Loucy (cell line): ENCODE results near the gene C2CD4C.

Source experiments
- H2AFZ ChIP-seq: fragments of 200-600 bp; sonication (generic); 2 replicates; pipeline ENCODE4 v1.6.0; 2016; ENCODE audit warnings: antibody characterized with exemption, mild to moderate bottlenecking, low read length, moderate library complexity
- H3F3A ChIP-seq: fragments of 200-600 bp; 2 replicates; pipeline ENCODE4 v1.6.0; 2016; ENCODE audit warnings: antibody characterized with exemption, low read depth, mild to moderate bottlenecking
- H3K27me3 ChIP-seq: fragments of 200-600 bp; sonication (generic); 2 replicates; pipeline ENCODE4 v1.6.1; 2014; ENCODE audit warnings: low read length, mild to moderate bottlenecking; ENCODE audit not compliant: insufficient read depth, poor library complexity, severe bottlenecking
- H3K36me3 ChIP-seq: fragments of 200-600 bp; sonication (generic); 2 replicates; pipeline ENCODE4 v1.6.1; 2016; ENCODE audit warnings: low read length; ENCODE audit not compliant: insufficient read depth
- H3K4me1 ChIP-seq: fragments of 200-600 bp; sonication (generic); 2 replicates; pipeline ENCODE4 v1.5.1; 2014; ENCODE audit warnings: low read length, mild to moderate bottlenecking; ENCODE audit not compliant: insufficient read depth, poor library complexity, severe bottlenecking
- H3K4me2 ChIP-seq: fragments of 200-600 bp; sonication (generic); 2 replicates; pipeline ENCODE4 v1.6.0; 2014; ENCODE audit warnings: antibody characterized with exemption, low read length, low read depth, mild to moderate bottlenecking; ENCODE audit not compliant: poor library complexity, severe bottlenecking
- H3K4me3 ChIP-seq: fragments of 200-600 bp; sonication (generic); 2 replicates; pipeline ENCODE4 v1.5.1; 2014; ENCODE audit warnings: low read length, mild to moderate bottlenecking, mixed read lengths; ENCODE audit not compliant: poor library complexity, severe bottlenecking
- H3K79me2 ChIP-seq: fragments of 200-600 bp; sonication (generic); 2 replicates; pipeline ENCODE4 v1.6.1; 2014; ENCODE audit warnings: low read length; ENCODE audit not compliant: insufficient read depth
- H3K9ac ChIP-seq: fragments of 200-600 bp; sonication (generic); 2 replicates; pipeline ENCODE4 v1.6.0; 2014; ENCODE audit warnings: mild to moderate bottlenecking, low read depth, low read length, moderate library complexity; ENCODE audit not compliant: poor library complexity, severe bottlenecking
- H3K9me2 ChIP-seq: fragments of 200-600 bp; sonication (generic); replicated peaks from 2 replicates; pipeline ENCODE4 v1.6.1; 2016; ENCODE audit warnings: low read depth, low read length, mixed read lengths
- H3K9me3 ChIP-seq: fragments of 200-600 bp; sonication (generic); 2 replicates; pipeline ENCODE4 v1.6.1; 2014; ENCODE audit warnings: mild to moderate bottlenecking, antibody characterized with exemption, low read length, low read depth; ENCODE audit not compliant: insufficient read depth
- H4K20me1 ChIP-seq: fragments of 200-600 bp; sonication (generic); 2 replicates; pipeline ENCODE4 v1.6.0; 2014; ENCODE audit warnings: antibody characterized with exemption, low read length, mild to moderate bottlenecking; ENCODE audit not compliant: insufficient read depth, poor library complexity, severe bottlenecking
- CTCF ChIP-seq: fragments of 200-600 bp; sonication (generic); conservative IDR thresholded peaks from 2 replicates; pipeline ENCODE4 v1.5.1; 2014; ENCODE audit warnings: mild to moderate bottlenecking, antibody characterized with exemption, low read length
- EZH2phosphoT487 ChIP-seq: fragments of 200-600 bp; IDR thresholded peaks from 2 replicates; pipeline ENCODE4 v1.6.1; 2018; ENCODE audit warnings: antibody characterized with exemption, mild to moderate bottlenecking, moderate library complexity, borderline replicate concordance

C2CD4C gene

GRCh38 chr19:422213-422916, 13.4 kb upstream of the C2CD4C start:
- Histone ChIP-seq H3F3A (no peaks in the 10 kb centered on the region), H3K4me2 (no peak overlapping the region), H3K9me2 (no peaks in the 10 kb centered on the region), H3K4me1 (no peaks in the 10 kb centered on the region), H3K27me3 (no peaks in the 10 kb centered on the region), H3K9me3 (peaks cover 18% of the 10 kb centered on the region; the same call in 1 of the 2 replicates), H2AFZ (no peak overlapping the region), H3K9ac (no peak overlapping the region), H3K79me2 (no peaks in the 10 kb centered on the region), H3K36me3 (no peaks in the 10 kb centered on the region), H4K20me1 (no peaks in the 10 kb centered on the region), H3K4me3 (no peak overlapping the region)
- no peak for TF ChIP-seq EZH2phosphoT487

DNA sequence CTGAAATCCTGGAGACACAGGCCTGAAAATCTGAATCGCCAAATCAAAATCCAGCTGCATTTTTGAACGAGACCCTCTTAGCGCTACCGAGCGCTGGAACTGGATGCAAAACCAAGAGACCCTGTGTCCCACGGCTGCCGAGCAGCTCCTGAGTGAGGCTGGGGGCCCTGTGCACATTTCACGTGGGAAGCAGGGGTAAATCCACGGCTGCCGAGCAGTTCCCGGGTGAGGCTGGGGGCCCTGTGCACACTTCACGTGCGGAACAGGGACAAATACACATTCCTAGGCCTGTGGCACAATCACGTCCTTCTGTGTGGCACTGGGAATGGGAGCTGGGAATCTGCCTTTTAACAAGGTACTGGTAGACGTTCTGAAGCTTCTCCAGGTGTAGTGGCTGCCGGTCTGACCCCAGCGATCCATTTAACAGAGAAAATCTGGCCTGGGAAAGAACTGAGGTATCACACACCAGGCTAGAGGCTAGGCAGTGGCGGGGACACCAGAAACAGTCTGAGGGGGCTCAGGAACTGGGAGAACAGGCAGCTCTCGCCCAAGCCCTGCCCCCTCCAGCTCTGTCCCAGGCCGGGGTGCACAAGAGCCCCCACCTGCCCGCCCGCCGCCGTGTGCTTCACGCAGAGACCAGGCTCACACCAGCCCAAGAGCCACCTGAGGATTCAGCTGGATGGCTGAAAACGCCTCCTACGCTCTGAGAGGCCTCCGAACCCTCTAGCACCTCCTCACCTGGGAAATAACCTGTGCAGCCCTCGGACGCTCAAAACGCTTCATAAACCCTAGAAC, 11.0 kb upstream of the C2CD4C start:
- no peak overlapping the region for H3K9ac ChIP-seq
- H3K36me3 ChIP-seq, result no peaks in the 10 kb centered on the region
- H3K4me2 ChIP-seq, result no peak overlapping the region
- no peak overlapping the region for H2AFZ ChIP-seq
- H3K4me1 ChIP-seq, result no peaks in the 10 kb centered on the region
- no peaks in the 10 kb centered on the region for H3F3A ChIP-seq
- H3K79me2 ChIP-seq, result no peaks in the 10 kb centered on the region
- peaks cover 20% of the 10 kb centered on the region; the same call in 1 of the 2 replicates for H3K9me3 ChIP-seq
- H3K27me3 ChIP-seq, result no peaks in the 10 kb centered on the region
- H3K4me3 ChIP-seq, result no peak overlapping the region
- no peaks in the 10 kb centered on the region for H3K9me2 ChIP-seq
- H4K20me1 ChIP-seq, result no peaks in the 10 kb centered on the region
- TF ChIP-seq CTCF, result no peak
- no peak for TF ChIP-seq EZH2phosphoT487

DNA sequence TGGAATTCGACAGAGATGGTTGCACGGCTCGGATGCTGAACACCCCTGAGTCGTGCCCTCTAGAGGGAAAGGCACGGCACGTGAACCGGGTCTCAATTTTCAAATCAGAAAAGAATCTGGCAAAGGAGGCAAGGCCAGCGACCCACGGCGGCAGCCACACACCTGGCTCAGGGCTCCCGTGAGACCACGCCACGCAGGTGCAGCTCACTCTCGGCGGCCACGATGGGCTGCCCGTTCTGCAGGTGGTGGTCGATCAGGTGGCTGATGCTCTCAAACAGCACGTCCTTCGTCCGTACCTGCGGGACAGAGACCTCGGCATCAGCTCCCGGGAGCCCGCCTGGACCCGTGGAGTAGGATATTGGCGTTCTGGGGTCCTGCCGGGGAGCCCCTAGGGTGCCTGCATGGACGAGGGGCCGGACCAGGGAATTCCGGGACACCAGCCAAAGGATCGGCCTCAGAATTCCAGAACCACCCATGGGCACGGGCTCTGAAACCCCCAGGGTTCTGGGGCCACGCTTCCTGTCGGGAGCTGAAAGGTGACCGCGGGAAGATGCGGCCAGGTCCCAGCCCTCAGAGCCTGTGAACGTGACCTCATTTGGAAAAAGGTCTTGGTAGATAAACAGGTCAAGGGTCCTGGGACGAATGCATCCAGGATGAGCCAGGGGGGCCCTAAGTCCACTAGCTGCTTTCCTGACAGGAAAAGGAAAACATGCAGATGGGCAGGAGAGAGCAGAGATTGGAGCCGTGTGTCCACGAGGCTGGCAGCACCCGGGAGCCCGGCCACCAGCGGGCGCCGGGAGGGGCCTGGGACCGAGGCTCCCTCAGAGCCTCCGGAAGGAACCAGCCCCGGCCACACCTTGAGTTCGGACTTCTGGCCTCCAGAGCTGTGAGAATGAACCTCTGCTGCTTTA, 10.1 kb upstream of the C2CD4C start:
- no peaks in the 10 kb centered on the region for H3K27me3 ChIP-seq
- H3K79me2 ChIP-seq, result no peaks in the 10 kb centered on the region
- no peak for TF ChIP-seq EZH2phosphoT487
- TF ChIP-seq CTCF, result no peak
- H3K4me2 ChIP-seq, result no peak overlapping the region
- peaks cover 15% of the 10 kb centered on the region; the same call in 1 of the 2 replicates for H3K9me3 ChIP-seq
- H2AFZ ChIP-seq, result no peak overlapping the region
- H3K9ac ChIP-seq, result no peak overlapping the region
- H3K4me3 ChIP-seq, result no peak overlapping the region
- no peaks in the 10 kb centered on the region for H3K4me1 ChIP-seq
- no peaks in the 10 kb centered on the region for H4K20me1 ChIP-seq
- H3F3A ChIP-seq, result no peaks in the 10 kb centered on the region
- no peaks in the 10 kb centered on the region for H3K36me3 ChIP-seq
- H3K9me2 ChIP-seq, result no peaks in the 10 kb centered on the region
